SU-DHL-6 (cell line): Measurements from ENCODE around the gene PLA2G2E.

Experiments
- EZH2phosphoT487 ChIP-seq: fragments of 200-600 bp; sonication (generic), shearing (Covaris generic); conservative IDR thresholded peaks from 2 replicates; pipeline ENCODE4 v1.6.1; 2018; ENCODE audit warnings: mild to moderate bottlenecking, antibody characterized with exemption, low read length, moderate library complexity, mixed read lengths
- TF ChIP-seq, protein P1 (sequence below): fragments of 200-600 bp; sonication (generic); IDR thresholded peaks from one replicate; pipeline ENCODE4 v1.5.1; 2017; ENCODE audit warnings: antibody characterized with exemption, mild to moderate bottlenecking, low read length, moderate library complexity; ENCODE audit not compliant: insufficient read depth, poor library complexity, severe bottlenecking

DNA sequence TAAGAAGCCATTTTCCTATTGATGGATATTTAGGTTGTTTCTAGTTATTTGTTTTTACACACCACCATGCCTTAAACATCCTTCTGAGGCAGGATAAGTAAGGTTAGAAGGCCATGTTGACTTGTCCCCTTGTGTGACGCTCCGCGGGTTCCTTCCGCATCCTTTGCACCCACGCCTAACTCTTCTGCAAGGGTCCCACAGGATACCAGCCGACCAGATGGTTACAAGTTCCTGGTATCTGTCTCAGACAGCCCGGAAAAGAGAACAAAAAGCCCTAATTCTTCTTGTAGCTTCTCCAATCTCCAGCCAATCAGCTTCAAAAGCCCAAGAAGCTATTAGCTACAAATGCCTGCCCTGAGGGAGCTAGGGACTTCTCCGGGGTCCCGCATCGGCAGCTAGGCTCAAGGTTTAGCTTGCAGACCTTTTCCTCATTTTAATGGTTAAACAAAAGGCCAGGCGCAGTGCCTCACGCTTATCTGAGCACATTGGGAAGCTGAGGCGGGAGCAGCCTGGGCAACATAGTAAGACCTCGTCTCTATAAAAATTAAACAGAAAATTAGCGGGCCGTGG, 46.2 kb downstream of the PLA2G2E start:
- TF ChIP-seq, protein P1, sequence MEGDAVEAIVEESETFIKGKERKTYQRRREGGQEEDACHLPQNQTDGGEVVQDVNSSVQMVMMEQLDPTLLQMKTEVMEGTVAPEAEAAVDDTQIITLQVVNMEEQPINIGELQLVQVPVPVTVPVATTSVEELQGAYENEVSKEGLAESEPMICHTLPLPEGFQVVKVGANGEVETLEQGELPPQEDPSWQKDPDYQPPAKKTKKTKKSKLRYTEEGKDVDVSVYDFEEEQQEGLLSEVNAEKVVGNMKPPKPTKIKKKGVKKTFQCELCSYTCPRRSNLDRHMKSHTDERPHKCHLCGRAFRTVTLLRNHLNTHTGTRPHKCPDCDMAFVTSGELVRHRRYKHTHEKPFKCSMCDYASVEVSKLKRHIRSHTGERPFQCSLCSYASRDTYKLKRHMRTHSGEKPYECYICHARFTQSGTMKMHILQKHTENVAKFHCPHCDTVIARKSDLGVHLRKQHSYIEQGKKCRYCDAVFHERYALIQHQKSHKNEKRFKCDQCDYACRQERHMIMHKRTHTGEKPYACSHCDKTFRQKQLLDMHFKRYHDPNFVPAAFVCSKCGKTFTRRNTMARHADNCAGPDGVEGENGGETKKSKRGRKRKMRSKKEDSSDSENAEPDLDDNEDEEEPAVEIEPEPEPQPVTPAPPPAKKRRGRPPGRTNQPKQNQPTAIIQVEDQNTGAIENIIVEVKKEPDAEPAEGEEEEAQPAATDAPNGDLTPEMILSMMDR = no peak
- TF ChIP-seq EZH2phosphoT487 = no peak
